ENCODE measurements around the gene CHRNA3.

CHRNA3 gene

GRCh38 chr15:78565097-78565950, 55.5 kb downstream of the CHRNA3 start, which contains the start of gene CHRNA5 (continued):
- TF ChIP-seq ZSCAN18 (tag by site-specific recombination; IDR thresholded peaks at IDR 0.05) (no peak), ZNF18 (tag by site-specific recombination; IDR thresholded peaks at IDR 0.05) (no peak), ZNF157 (tag by site-specific recombination; IDR thresholded peaks at IDR 0.05) (no peak), ZNF843 (tag by site-specific recombination; IDR thresholded peaks at IDR 0.05) (no peak), ZNF221 (tag by site-specific recombination; IDR thresholded peaks at IDR 0.05; ENCODE audit: borderline replicate concordance) (no peak), GLI4 (tag by site-specific recombination; IDR thresholded peaks at IDR 0.05) (no peak), ZNF280D (tag by site-specific recombination; IDR thresholded peaks at IDR 0.05) (no peak), ZNF488 (tag by site-specific recombination; IDR thresholded peaks at IDR 0.05) (no peak), PRDM2 (tag by site-specific recombination; IDR thresholded peaks at IDR 0.05; ENCODE audit: borderline replicate concordance) (no peak), PRDM1 (tag by site-specific recombination; IDR thresholded peaks at IDR 0.05) (no peak), ZNF404 (tag by site-specific recombination; IDR thresholded peaks at IDR 0.05) (no peak), PBX3 (CRISPR knock-in tag; IDR thresholded peaks at IDR 0.05) (no peak), ZNF426 (tag by site-specific recombination; IDR thresholded peaks at IDR 0.05) (no peak), ZNF660 (tag by site-specific recombination; IDR thresholded peaks at IDR 0.05) (peak; percentile 69; the same call in 1 of the 2 replicates), SALL2 (tag by site-specific recombination; IDR thresholded peaks at IDR 0.05; ENCODE audit: borderline replicate concordance) (no peak), ZNF184 (tag by site-specific recombination; IDR thresholded peaks at IDR 0.05) (no peak), ZNF518A (tag by site-specific recombination; conservative IDR thresholded peaks at IDR 0.05; ENCODE audit: low read depth) (no peak), IKZF3 (tag by site-specific recombination; IDR thresholded peaks at IDR 0.05) (peak; percentile 81)
